TTC549 (cell line): Measurements from ENCODE around the gene SETD5.

ENCODE experiments used
- FAIRE-seq: peaks from 2 replicates; lab custom pipeline; 2012; peaks lifted over from hg19 to GRCh38; lab: Jason Lieb, UNC

Gene SETD5

DNA sequence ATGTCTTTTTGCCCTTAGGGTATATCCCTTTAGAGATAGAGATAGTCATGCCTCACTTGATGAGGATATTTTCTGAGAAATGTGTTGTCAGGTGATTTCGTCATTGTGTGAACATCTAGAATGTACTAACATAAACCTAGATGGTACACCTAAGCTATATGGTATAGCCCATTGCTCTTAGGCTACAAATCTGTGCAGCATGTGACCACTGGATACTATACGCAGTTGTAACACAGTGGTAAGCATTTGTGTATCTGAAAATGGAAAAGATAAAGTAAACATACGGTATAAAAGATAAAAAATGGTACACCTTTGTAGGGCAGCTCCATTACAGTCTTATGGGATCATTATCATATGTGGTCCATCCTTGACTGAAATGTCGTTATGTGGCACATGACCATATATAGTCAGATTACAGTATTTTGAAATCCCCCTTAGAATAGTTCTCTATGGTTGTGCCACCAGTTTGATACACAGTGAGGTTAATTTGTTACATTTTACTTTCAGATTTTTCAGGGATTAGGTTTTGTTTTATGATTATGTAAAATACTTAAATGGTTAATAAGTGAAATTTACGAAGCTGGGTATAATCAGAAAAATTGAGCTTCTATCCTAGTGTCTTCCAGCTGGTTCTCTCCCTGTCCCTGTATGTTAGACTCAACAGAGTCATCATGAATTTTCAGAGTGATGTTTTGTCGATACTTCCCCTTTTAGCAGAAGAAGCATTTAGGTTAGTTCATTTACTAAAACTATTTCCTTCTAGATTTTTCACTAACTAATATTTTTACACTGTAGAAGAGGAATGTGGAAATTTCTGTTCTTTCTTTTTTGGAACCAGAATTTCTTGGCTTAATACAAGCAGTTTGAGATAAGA is 12.8 kb downstream of the SETD5 start:
- no peak for FAIRE-seq

GRCh38 chr3:9411302-9411701 is 13.9 kb downstream of the SETD5 start:
- FAIRE-seq: peak; percentile 23

GRCh38 chr3:9412293-9412692 is 14.9 kb downstream of the SETD5 start:
- no peak for FAIRE-seq

DNA sequence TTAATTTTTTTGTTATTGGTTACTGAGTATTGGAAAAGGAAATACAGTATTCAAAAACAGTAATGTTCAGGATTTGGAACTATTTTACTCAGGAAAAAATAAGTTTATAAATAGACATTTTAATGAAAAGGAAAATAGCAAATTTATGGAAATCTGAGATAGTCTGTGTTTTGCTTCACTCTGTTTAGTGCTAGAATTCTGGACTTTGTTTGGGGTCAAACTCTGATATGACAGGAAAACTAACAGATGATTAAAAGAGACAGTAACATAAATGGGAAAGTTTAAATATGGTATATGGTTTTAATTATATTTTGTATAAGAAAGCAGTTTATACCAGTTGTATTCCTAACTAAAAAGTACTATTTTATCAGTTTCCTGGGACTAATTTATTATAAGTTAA is 17.4 kb downstream of the SETD5 start:
- FAIRE-seq: no peak

- no peak for FAIRE-seq
Measured at GRCh38 chr3:9415485-9416138, 18.2 kb downstream of the SETD5 start.

- no peak for FAIRE-seq
Measured at GRCh38 chr3:9416139-9416780, 18.8 kb downstream of the SETD5 start.

GRCh38 chr3:9420850-9421549 is 23.6 kb downstream of the SETD5 start:
- no peak for FAIRE-seq

DNA sequence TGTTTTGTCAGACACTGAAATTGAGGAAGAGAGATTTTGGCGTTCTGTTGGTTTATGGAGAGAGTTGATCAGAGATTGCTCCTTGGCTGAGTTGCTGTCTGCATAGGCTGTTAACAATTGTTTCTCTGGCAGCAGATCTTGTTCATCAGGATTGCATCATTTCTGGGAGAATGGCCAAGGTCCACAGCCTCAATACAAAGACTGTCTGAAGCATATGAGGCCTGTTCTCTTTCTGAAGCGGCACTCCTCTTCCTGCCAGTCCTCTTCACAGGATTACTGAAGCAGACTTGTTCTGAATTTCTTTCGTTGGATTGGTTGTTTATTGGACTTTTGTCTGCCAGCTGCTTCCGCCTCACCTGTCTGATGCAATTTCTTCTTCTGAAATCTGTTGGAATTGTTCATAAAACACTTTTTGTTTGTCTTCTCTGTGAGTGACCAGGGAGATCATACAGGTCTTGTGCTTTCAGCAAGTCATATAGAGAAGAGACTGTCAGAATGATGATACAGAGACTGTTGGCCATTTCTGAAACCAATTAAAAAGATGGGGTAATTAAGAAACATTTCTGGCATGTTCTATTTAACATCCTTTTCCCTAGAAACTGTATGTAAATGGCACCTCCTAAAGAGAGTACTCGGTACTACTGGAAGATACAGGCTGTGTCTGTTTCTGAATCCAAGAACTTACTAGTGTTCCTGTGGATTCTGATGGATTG is 25.5 kb downstream of the SETD5 start:
- peak; percentile 61 for FAIRE-seq

- FAIRE-seq: no peak
Measured at GRCh38 chr3:9428411-9428810, 31.0 kb downstream of the SETD5 start.

DNA sequence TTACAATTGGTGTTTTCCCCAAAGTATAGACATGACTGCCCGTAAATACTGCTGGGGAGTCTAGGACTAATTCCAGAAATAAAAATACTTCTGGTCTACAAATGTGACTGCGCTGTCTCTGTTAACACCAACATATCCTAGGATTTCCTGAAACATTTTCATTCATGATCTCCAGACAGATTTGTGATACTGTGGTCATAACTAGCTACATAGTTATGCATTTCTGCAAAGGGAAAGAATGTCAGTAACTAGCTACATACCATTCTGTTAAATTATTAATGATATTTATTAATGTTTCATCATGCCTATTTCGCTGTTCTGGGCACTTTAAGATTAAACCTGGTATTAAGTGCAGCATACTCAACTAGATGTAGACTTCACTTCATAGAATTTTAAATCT is 33.3 kb downstream of the SETD5 start:
- no peak for FAIRE-seq

DNA sequence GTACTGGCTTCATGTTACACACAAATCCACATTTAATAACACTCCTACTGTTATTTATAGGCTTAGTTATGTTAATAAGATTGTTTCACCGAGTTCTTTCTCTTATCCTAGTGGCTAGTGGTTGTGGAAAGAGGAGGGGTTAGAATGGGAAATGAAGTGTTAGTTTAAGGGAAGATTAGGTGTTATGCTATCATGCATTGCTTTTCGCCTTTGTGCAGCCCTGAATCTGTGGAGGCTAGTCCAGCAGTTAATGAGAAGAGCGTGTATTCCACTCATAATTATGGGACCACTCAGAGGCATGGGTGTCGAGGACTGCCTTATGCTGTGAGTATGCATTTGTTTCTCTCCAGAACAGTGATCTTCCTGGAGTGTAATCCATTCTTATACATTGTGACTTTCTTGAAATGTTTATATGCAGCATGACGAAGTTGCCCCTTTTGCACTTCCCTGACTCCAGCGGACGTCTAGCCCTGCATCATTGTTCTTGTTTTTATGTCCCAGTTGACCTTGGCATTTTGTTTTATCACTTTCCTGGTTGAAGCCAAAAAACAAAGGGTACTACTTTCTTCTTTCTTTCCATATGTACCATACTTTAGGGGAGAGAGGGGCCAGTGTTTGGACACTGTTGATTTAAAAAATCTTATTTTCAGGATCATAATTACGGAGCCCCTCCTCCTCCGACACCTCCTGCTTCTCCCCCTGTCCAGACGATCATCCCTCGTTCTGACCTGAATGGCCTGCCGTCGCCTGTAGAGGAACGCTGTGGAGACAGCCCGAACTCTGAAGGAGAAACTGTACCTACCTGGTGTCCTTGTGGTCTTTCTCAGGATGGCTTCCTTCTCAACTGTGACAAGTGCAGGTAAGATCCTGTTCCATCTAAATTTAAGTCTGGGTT is 36.5 kb downstream of the SETD5 start:
- no peak for FAIRE-seq

GRCh38 chr3:9435316-9435715 is 37.9 kb downstream of the SETD5 start:
- FAIRE-seq: no peak

DNA sequence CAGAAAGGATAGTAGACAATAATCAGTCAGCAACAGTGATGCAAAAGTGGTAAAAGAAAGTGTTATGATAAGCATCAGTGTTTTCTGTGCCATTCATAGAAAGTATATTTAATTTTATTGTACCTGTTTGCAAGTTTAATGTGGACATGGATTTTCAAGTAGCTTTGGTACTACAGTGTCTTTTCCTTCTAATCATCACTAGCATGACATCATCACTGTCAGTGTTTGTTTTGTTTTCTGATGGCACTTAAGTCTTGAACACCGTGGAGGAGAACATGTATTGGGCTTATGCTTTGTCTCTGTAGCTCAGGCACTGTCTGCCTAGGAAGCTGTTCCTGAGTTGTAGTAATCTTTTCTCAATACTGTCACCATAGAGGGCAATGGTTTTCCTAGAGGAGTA is 41.9 kb downstream of the SETD5 start:
- FAIRE-seq: no peak

GRCh38 chr3:9441501-9442221 is 44.2 kb downstream of the SETD5 start:
- FAIRE-seq: no peak

- no peak for FAIRE-seq
Measured at GRCh38 chr3:9448071-9448470, 50.7 kb downstream of the SETD5 start.

GRCh38 chr3:9448643-9449042 is 51.2 kb downstream of the SETD5 start:
- FAIRE-seq: no peak

GRCh38 chr3:9450126-9450525 is 52.7 kb downstream of the SETD5 start:
- no peak for FAIRE-seq

GRCh38 chr3:9450991-9451390 is 53.6 kb downstream of the SETD5 start:
- FAIRE-seq: no peak

DNA sequence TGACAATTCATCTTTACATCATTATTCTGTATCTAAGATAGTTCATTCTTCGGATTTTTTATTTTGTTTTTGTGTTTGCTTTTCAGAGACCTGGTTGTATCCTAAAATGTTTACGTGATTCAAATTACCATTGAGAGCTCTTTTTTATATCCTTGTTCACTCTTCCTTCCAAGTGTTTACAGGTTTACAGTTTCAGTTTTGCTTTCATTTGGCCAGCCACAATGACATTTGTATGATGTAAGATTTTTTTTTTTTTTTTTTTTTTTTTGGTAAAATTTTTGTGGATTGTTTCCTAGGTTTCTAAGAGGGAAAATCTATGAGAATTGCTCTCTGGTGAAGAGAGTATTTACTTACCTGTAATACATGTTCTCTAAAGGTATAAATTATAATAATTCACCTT is 55.0 kb downstream of the SETD5 start:
- FAIRE-seq: no peak

GRCh38 chr3:9455596-9456131 is 58.2 kb downstream of the SETD5 start:
- FAIRE-seq: no peak
